Glutamatergic neuron (in vitro differentiated cells): Measurements from ENCODE around the gene COG2. TPM values are rescaled to one million over a fixed set of nuclear protein-coding genes. Genes with fewer than 3 reads are reported as not detected.

ENCODE experiments used
- DNase-seq: peaks from one replicate; pipeline ENCODE4 v3.0.0; 2022
- H3K27ac Mint-ChIP-seq: one replicate; pipeline ENCODE4 v1.8.0; 2020; ENCODE audit warnings: mild to moderate bottlenecking, mixed read lengths, inconsistent platforms; ENCODE audit not compliant: unreplicated experiment
- H3K27me3 Mint-ChIP-seq: one replicate; pipeline ENCODE4 v1.8.0; 2020; ENCODE audit warnings: mild to moderate bottlenecking, moderate library complexity, mixed read lengths, inconsistent platforms; ENCODE audit not compliant: unreplicated experiment
- H3K36me3 Mint-ChIP-seq: one replicate; pipeline ENCODE4 v1.8.0; 2020; ENCODE audit warnings: mild to moderate bottlenecking, mixed read lengths, inconsistent platforms; ENCODE audit not compliant: unreplicated experiment
- H3K4me1 Mint-ChIP-seq: one replicate; pipeline ENCODE4 v1.8.0; 2020; ENCODE audit warnings: mild to moderate bottlenecking, low read depth, mixed read lengths, inconsistent platforms; ENCODE audit not compliant: unreplicated experiment
- H3K4me3 Mint-ChIP-seq: one replicate; pipeline ENCODE4 v1.8.0; 2020; ENCODE audit warnings: mild to moderate bottlenecking, mixed read lengths, inconsistent platforms; ENCODE audit not compliant: unreplicated experiment
- H3K9me3 Mint-ChIP-seq: one replicate; pipeline ENCODE4 v1.8.0; 2020; ENCODE audit warnings: mild to moderate bottlenecking, moderate library complexity, mixed read lengths, inconsistent platforms; ENCODE audit not compliant: unreplicated experiment
- total RNA-seq: library from RNA; stranded (reverse); fragmentation: NEBNext Ultra II Directional; extraction: Animal tissue kit (Norgen Biotek cat#: 25700); gene quantifications from one replicate; pipeline ENCODE4 v1.2.1, GENCODE V29; 2021; ENCODE audit not compliant: unreplicated experiment
- TF ChIP-seq, protein P1 (sequence below): fragments of 200-600 bp; sonication (generic); IDR thresholded peaks from one replicate; pipeline ENCODE4 v1.5.0; 2021; ENCODE audit not compliant: partially characterized antibody, unreplicated experiment

Gene COG2
- total RNA-seq, 1 donor from 2014 or later: 29.0 TPM

DNA sequence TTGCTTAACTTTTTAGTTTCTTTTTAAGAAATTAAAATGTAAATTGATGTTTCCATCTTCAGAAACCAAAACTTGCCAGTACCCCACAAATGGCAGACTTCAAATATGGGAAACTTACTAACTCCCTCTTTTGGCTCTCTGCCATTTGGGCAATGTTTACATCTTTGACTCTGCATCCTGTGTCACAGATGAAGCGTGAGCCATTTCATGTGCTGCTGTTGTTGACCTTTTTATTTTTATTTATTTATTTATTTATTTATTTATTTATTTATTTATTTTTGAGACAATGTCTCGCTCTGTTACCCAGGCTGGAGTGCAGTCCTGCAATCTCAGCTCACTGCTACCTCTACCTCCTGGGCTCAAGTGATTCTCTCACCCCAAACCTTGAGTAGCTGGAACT lies 16.0 kb upstream of the COG2 start:
- Mint-ChIP-seq H3K4me3 (no peak overlapping the region), H3K36me3 (no peaks in the 10 kb centered on the region), H3K27me3 (no peaks in the 10 kb centered on the region), H3K4me1 (no peaks in the 10 kb centered on the region), H3K9me3 (no peaks in the 10 kb centered on the region), H3K27ac (no peak overlapping the region)
- TF ChIP-seq, protein P1, sequence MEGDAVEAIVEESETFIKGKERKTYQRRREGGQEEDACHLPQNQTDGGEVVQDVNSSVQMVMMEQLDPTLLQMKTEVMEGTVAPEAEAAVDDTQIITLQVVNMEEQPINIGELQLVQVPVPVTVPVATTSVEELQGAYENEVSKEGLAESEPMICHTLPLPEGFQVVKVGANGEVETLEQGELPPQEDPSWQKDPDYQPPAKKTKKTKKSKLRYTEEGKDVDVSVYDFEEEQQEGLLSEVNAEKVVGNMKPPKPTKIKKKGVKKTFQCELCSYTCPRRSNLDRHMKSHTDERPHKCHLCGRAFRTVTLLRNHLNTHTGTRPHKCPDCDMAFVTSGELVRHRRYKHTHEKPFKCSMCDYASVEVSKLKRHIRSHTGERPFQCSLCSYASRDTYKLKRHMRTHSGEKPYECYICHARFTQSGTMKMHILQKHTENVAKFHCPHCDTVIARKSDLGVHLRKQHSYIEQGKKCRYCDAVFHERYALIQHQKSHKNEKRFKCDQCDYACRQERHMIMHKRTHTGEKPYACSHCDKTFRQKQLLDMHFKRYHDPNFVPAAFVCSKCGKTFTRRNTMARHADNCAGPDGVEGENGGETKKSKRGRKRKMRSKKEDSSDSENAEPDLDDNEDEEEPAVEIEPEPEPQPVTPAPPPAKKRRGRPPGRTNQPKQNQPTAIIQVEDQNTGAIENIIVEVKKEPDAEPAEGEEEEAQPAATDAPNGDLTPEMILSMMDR: no peak
- no peak for DNase-seq

DNA sequence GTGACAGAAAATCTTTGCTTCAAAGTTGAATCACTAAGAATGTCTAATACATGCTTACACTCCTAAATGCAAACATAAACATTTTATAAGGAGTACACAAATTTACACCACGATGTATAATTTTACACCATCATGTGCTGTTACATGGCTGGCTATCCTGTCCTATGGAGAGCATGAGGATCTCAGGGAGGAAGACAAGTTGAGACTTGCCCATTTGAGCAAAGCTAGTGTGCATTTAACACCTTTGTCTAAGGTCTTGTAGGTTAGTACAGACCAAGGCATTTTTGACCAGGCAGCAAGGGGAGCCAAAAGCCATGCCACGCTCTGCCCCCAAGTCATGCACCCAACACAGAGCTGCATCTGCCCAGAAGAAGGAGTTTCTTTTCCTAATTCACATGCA lies 14.5 kb upstream of the COG2 start:
- H3K27ac Mint-ChIP-seq: no peak overlapping the region

DNA sequence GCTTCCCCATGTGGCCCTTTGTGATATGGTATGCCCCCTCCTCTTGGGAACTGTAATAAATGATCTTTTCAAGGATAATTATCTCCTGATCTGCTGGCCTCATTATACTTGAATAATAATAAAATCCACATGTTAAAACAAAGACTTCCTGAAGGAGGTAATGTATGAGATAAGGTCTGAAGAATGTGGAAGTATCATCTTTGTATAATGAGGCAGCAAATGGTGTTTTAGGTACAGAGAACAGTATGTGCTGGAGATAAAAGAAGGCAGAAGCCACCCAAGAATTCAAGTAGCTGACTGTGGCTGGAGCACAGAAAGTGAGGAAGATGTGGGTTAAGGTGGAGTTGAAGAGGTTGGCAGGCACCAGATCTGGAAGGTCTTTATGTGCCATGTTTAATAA lies 12.8 kb upstream of the COG2 start:
- H3K27me3 Mint-ChIP-seq: no peaks in the 10 kb centered on the region
- H3K9me3 Mint-ChIP-seq: no peaks in the 10 kb centered on the region
- no peaks in the 10 kb centered on the region for H3K4me1 Mint-ChIP-seq
- DNase-seq: no peak
- H3K4me3 Mint-ChIP-seq: no peak overlapping the region
- TF ChIP-seq, protein P1: no peak
- no peaks in the 10 kb centered on the region for H3K36me3 Mint-ChIP-seq
- H3K27ac Mint-ChIP-seq: no peak overlapping the region

More for the DNA sequence above, 14.5 kb upstream of the COG2 start:
- no peaks in the 10 kb centered on the region for H3K36me3 Mint-ChIP-seq
- H3K9me3 Mint-ChIP-seq: no peaks in the 10 kb centered on the region
- H3K4me1 Mint-ChIP-seq: no peaks in the 10 kb centered on the region
- no peaks in the 10 kb centered on the region for H3K27me3 Mint-ChIP-seq
- no peak overlapping the region for H3K4me3 Mint-ChIP-seq
- DNase-seq: no peak
- TF ChIP-seq, protein P1: no peak

DNA sequence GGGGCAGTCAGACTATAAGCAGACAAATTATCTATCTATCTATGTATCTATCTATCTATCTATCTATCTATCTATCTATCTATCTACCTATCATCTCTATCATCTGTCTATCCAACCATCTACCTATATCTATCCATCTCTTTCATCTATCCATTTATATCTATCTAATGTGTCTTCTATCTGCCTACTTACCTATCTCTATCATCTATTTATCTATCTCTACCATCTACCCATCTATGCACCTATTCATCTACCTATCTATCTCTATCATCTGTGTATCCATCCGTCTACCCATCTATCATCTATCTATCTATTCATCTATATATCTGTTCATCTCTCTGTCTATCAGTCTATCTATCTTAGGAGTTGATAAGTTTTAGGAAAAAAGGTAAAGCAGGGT lies 10.8 kb upstream of the COG2 start:
- TF ChIP-seq, protein P1: no peak
- H3K36me3 Mint-ChIP-seq: no peaks in the 10 kb centered on the region
- DNase-seq: no peak
- no peak overlapping the region for H3K4me3 Mint-ChIP-seq
- H3K27ac Mint-ChIP-seq: no peak overlapping the region
- H3K9me3 Mint-ChIP-seq: no peaks in the 10 kb centered on the region
- H3K4me1 Mint-ChIP-seq: peaks cover under 1% of the 10 kb centered on the region
- no peaks in the 10 kb centered on the region for H3K27me3 Mint-ChIP-seq

DNA sequence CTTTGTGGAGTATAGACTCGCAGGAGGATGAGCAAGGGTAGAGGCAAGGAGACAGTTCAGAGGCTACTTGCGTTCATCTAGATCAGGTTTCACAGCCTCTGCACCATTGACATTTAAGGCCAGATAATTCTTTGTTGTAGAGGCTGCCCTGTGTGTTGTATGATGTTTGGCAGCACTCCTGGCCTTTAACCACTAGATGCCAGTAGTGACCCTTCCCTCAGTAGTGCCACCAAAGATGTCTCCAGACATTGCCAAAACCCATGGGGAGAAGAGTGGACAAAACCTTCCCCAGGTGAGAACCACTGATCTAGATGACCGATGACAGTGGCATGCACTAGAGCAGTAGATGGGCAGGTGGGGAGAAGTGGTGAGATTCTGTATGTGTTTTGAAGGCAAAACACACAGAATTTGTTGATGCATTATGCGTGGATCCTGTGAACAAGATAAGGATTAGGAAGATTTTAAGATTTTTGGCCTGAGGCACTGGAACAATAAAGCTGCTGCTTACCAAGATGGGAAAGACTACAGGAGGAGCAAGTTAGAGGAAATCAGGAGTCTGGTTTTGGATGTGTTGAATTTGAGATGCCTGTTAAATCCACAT lies 9.9 kb upstream of the COG2 start:
- Mint-ChIP-seq H3K9me3 (no peaks in the 10 kb centered on the region), H3K27me3 (no peaks in the 10 kb centered on the region), H3K27ac (no peak overlapping the region), H3K36me3 (no peaks in the 10 kb centered on the region), H3K4me3 (no peak overlapping the region), H3K4me1 (peaks cover 4% of the 10 kb centered on the region)
- no peak for DNase-seq
- TF ChIP-seq, protein P1: peak; percentile 27
